ENCODE measurements around the gene GREB1L. TPM values are rescaled to one million over a fixed set of nuclear protein-coding genes. Genes with fewer than 3 reads are reported as not detected.
"Not testable (repeated sequence)": the region's sequence is repeated elsewhere in the genome, so short reads cannot be mapped to it uniquely, and the experiment has no call there.

The GREB1L gene
- total and polyA plus RNA-seq, 8 donors, result 0.37 to 1.3 (median 0.74) TPM

- intact Hi-C loops (cut with DNase I), result no loop called here
- H3K9me3 ChIP-seq, result no peaks in the 10 kb centered on the region
- DNase-seq, result no peak
- no peak for TF ChIP-seq CTCF (IDR thresholded peaks at IDR 0.05)
- H3K36me3 ChIP-seq, result no peaks in the 10 kb centered on the region
- H3K27me3 ChIP-seq, result no peaks in the 10 kb centered on the region
- H3K27ac ChIP-seq, result no peak overlapping the region
- no peak for ATAC-seq
- no peak overlapping the region for H3K4me3 ChIP-seq
- H3K4me1 ChIP-seq, result no peaks in the 10 kb centered on the region
These were observed 65.5 kb downstream of the GREB1L start for GRCh38 chr18:21307578-21307977.

GRCh38 chr18:21309248-21309647, 67.2 kb downstream of the GREB1L start:
- Histone ChIP-seq H3K4me1 (no peaks in the 10 kb centered on the region), H3K4me3 (no peak overlapping the region), H3K9me3 (no peaks in the 10 kb centered on the region), H3K27me3 (no peaks in the 10 kb centered on the region), H3K36me3 (no peaks in the 10 kb centered on the region), H3K27ac (no peak overlapping the region)
- intact Hi-C loops (cut with DNase I), result no loop called here
- TF ChIP-seq CTCF (IDR thresholded peaks at IDR 0.05), result no peak
- ATAC-seq (no peak), DNase-seq (no peak)

- intact Hi-C loops (cut with DNase I); H3K4me3 ChIP-seq; H3K27me3 ChIP-seq; H3K27ac ChIP-seq; DNase-seq; ATAC-seq; H3K36me3 ChIP-seq; H3K4me1 ChIP-seq; H3K9me3 ChIP-seq: not testable (repeated sequence)
These were observed 69.9 kb downstream of the GREB1L start for GRCh38 chr18:21311980-21312379.

GRCh38 chr18:21313576-21313975, 71.5 kb downstream of the GREB1L start:
- H3K9me3 ChIP-seq, result no peaks in the 10 kb centered on the region
- H3K4me1 ChIP-seq, result no peaks in the 10 kb centered on the region
- intact Hi-C loops (cut with DNase I), result no loop called here
- no peak for TF ChIP-seq CTCF (IDR thresholded peaks at IDR 0.05)
- ATAC-seq (no peak), DNase-seq (no peak)
- no peak overlapping the region for H3K27ac ChIP-seq
- no peak overlapping the region for H3K4me3 ChIP-seq
- no peaks in the 10 kb centered on the region for H3K36me3 ChIP-seq
- no peaks in the 10 kb centered on the region for H3K27me3 ChIP-seq

GRCh38 chr18:21314724-21315123, 72.7 kb downstream of the GREB1L start:
- Histone ChIP-seq H3K9me3 (no peaks in the 10 kb centered on the region), H3K4me3 (no peak overlapping the region), H3K36me3 (no peaks in the 10 kb centered on the region), H3K27me3 (no peaks in the 10 kb centered on the region), H3K27ac (no peak overlapping the region), H3K4me1 (no peaks in the 10 kb centered on the region)
- intact Hi-C loops (cut with DNase I), result no loop called here
- no peak for ATAC-seq
- DNase-seq, result no peak
- no peak for TF ChIP-seq CTCF (IDR thresholded peaks at IDR 0.05)

- H3K36me3 ChIP-seq; H3K4me3 ChIP-seq; H3K4me1 ChIP-seq; H3K27ac ChIP-seq; H3K9me3 ChIP-seq; intact Hi-C loops (cut with DNase I); H3K27me3 ChIP-seq; DNase-seq; ATAC-seq: not testable (repeated sequence)
These were observed 73.1 kb downstream of the GREB1L start for GRCh38 chr18:21315126-21315525.

All from left lung (tissue), 10 donors.